GM12891 (cell line): ENCODE results near the gene TSPOAP1.

Experiments
- POLR2A ChIP-seq: IDR thresholded peaks from 2 replicates; pipeline ENCODE4 v1.6.1; 2011; ENCODE audit warnings: low read depth, low read length, control low read depth
- POLR2AphosphoS5 ChIP-seq: IDR thresholded peaks from 2 replicates; pipeline ENCODE4 v1.6.1; 2011; ENCODE audit warnings: low read depth, low read length, control low read depth

GRCh38 chr17:58334256-58334655, 5.7 kb upstream of the TSPOAP1 start:
- no peak for TF ChIP-seq POLR2A
- no peak for TF ChIP-seq POLR2AphosphoS5
